Activated T-helper 1 cell treated with anti-CD3 and anti-CD28 coated beads, Interleukin-2, amount 50 U/mL, for 16 hours (primary cell): Measurements from ENCODE around the gene OR1E1.
"Not testable (repeated sequence)": the region's sequence is repeated elsewhere in the genome, so short reads cannot be mapped to it uniquely, and the experiment has no call there.

Experiments used
- DNase-seq, 2 donors: peaks; one replicate each; pipeline ENCODE4 v3.0.0-alpha.2; 2020; ENCODE audit warnings: low read depth in 1 of 2, low spot score in 1 of 2

The OR1E1 gene

GRCh38 chr17:3398310-3398709 is at the start of gene OR1E1:
Gene OR1E1 (minus strand): TSS chr17:3398410. CDS start chr17:3398410, 0 bp downstream.
- DNase-seq, result no peak

GRCh38 chr17:3447625-3448024 is 49.4 kb upstream of the OR1E1 start:
- DNase-seq, result no peak

- no peak for DNase-seq
These were observed 42.2 kb upstream of the OR1E1 start for GRCh38 chr17:3440451-3440850.

GRCh38 chr17:3438368-3438767 is 40.2 kb upstream of the OR1E1 start:
- no peak for DNase-seq

GRCh38 chr17:3433741-3434140 is 35.5 kb upstream of the OR1E1 start, which contains the start of gene OR1E2:
Gene OR1E2 (minus strand): TSS chr17:3433841. CDS start chr17:3433841, 0 bp downstream.
- no peak for DNase-seq

- not testable (repeated sequence) for DNase-seq
These were observed 35.0 kb upstream of the OR1E1 start for GRCh38 chr17:3433215-3433614.

- no peak for DNase-seq
These were observed 20.0 kb upstream of the OR1E1 start for GRCh38 chr17:3418222-3418621.

- no peak for DNase-seq
These were observed 17.4 kb upstream of the OR1E1 start for GRCh38 chr17:3415610-3416009.

GRCh38 chr17:3412216-3412615 is 14.0 kb upstream of the OR1E1 start:
- not testable (repeated sequence) for DNase-seq

- no peak for DNase-seq
These were observed 12.9 kb upstream of the OR1E1 start, which contains the start of gene OR3A3 for GRCh38 chr17:3411070-3411469. Gene OR3A3 (plus strand): TSS chr17:3411370.

- DNase-seq, result not testable (repeated sequence)
These were observed 5.6 kb upstream of the OR1E1 start for GRCh38 chr17:3403856-3404255.

GRCh38 chr17:3401786-3402185 is 3.6 kb upstream of the OR1E1 start:
- DNase-seq, result no peak

- DNase-seq, result no peak
These were observed 1.8 kb upstream of the OR1E1 start for GRCh38 chr17:3400055-3400454.

- not testable (repeated sequence) for DNase-seq
These were observed 409 bp downstream of the OR1E1 start for GRCh38 chr17:3397801-3398200.

GRCh38 chr17:3389791-3390190 is 8.4 kb downstream of the OR1E1 start:
- DNase-seq, result no peak

- no peak for DNase-seq
These were observed 12.1 kb downstream of the OR1E1 start, which contains the start of gene OR3A2 for GRCh38 chr17:3385869-3386816. Gene OR3A2 (minus strand): TSS chr17:3386308.

GRCh38 chr17:3381957-3382356 is 16.3 kb downstream of the OR1E1 start:
- DNase-seq, result no peak

GRCh38 chr17:3378321-3378720 is 19.9 kb downstream of the OR1E1 start:
- DNase-seq, result no peak

GRCh38 chr17:3371167-3371566 is 27.0 kb downstream of the OR1E1 start:
- DNase-seq, result not testable (repeated sequence)
